ENCODE data around the gene TMEM252.

Gene TMEM252

GRCh38 chr9:68541568-68541967 is 885 bp upstream of the TMEM252 start:
- no peak for DNase-seq

GRCh38 chr9:68538200-68538599 is 2.5 kb downstream of the TMEM252 start:
- no peak for DNase-seq

GRCh38 chr9:68537616-68537880 is 3.1 kb downstream of the TMEM252 start:
- DNase-seq: no peak

- DNase-seq: no peak
Measured at GRCh38 chr9:68536876-68537615, 3.6 kb downstream of the TMEM252 start.

- DNase-seq: no peak
Measured at GRCh38 chr9:68533678-68534077, 7.0 kb downstream of the TMEM252 start.

GRCh38 chr9:68532131-68532530 is 8.6 kb downstream of the TMEM252 start:
- no peak for DNase-seq

GRCh38 chr9:68530618-68531017 is 10.1 kb downstream of the TMEM252 start:
- no peak for DNase-seq

GRCh38 chr9:68523367-68523936 is 17.2 kb downstream of the TMEM252 start:
- DNase-seq: no peak

GRCh38 chr9:68522954-68523353 is 17.7 kb downstream of the TMEM252 start:
- no peak for DNase-seq

- no peak for DNase-seq
Measured at GRCh38 chr9:68522131-68522530, 18.6 kb downstream of the TMEM252 start.

- DNase-seq: no peak
Measured at GRCh38 chr9:68515326-68516017, 25.2 kb downstream of the TMEM252 start.

- DNase-seq: no peak
Measured at GRCh38 chr9:68513981-68514380, 26.7 kb downstream of the TMEM252 start.

GRCh38 chr9:68513385-68513784 is 27.3 kb downstream of the TMEM252 start:
- no peak for DNase-seq

- no peak for DNase-seq
Measured at GRCh38 chr9:68509689-68510088, 31.0 kb downstream of the TMEM252 start.

- no peak for DNase-seq
Measured at GRCh38 chr9:68508547-68508946, 32.1 kb downstream of the TMEM252 start.

- DNase-seq: no peak
Measured at GRCh38 chr9:68507806-68508145, 32.9 kb downstream of the TMEM252 start.

- no peak for DNase-seq
Measured at GRCh38 chr9:68507130-68507805, 33.4 kb downstream of the TMEM252 start.

GRCh38 chr9:68506551-68506950 is 34.1 kb downstream of the TMEM252 start:
- DNase-seq: no peak

- DNase-seq: no peak
Measured at GRCh38 chr9:68505681-68506409, 34.8 kb downstream of the TMEM252 start.

- DNase-seq: no peak
Measured at GRCh38 chr9:68502279-68502678, 38.4 kb downstream of the TMEM252 start.

- no peak for DNase-seq
Measured at GRCh38 chr9:68500457-68501381, 40.0 kb downstream of the TMEM252 start.

- DNase-seq: no peak
Measured at GRCh38 chr9:68498816-68499215, 41.9 kb downstream of the TMEM252 start.

Measured in NCI-H1417 treated with DMSO at 0.1 percent for 48 hours (cell line).